ENCODE results near the gene UGT2B17.
"Not testable (repeated sequence)": the region's sequence is repeated elsewhere in the genome, so short reads cannot be mapped to it uniquely, and the experiment has no call there.

DNA sequence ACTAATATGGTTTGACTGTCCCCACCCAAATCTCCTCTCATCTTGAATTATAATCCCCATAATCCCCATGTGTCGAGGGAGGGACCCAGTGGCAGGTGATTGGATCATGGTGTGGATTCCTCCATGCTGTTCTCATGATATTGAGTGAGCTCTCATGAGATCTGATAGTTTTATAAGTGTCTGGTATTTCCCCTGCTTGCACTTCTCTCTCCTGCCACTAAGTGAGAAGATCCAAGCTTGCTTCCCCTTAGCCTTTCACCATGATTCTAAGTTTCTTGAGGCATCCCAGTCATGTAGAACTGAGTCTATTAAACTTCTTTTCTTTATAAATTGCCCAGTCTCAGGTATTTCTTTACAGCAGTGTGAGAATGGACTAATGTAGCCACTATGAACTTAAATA lies 9.8 kb downstream of the UGT2B17 start:
- TF ChIP-seq, protein P1, sequence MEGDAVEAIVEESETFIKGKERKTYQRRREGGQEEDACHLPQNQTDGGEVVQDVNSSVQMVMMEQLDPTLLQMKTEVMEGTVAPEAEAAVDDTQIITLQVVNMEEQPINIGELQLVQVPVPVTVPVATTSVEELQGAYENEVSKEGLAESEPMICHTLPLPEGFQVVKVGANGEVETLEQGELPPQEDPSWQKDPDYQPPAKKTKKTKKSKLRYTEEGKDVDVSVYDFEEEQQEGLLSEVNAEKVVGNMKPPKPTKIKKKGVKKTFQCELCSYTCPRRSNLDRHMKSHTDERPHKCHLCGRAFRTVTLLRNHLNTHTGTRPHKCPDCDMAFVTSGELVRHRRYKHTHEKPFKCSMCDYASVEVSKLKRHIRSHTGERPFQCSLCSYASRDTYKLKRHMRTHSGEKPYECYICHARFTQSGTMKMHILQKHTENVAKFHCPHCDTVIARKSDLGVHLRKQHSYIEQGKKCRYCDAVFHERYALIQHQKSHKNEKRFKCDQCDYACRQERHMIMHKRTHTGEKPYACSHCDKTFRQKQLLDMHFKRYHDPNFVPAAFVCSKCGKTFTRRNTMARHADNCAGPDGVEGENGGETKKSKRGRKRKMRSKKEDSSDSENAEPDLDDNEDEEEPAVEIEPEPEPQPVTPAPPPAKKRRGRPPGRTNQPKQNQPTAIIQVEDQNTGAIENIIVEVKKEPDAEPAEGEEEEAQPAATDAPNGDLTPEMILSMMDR (IDR thresholded peaks at IDR 0.05) = not testable (repeated sequence)
- not testable (repeated sequence) for TF ChIP-seq POLR2A (IDR thresholded peaks at IDR 0.05)
